Caco-2 (cell line): Measurements from ENCODE around the gene UGT1A6. TPM values are rescaled to one million over a fixed set of nuclear protein-coding genes. Genes with fewer than 3 reads are reported as not detected.

ENCODE experiments used
- BruUV-seq: library from RNA; stranded (reverse); fragments of 400-500 nt; replicated peaks from 2 replicates; lab custom pipeline; 2021; lab: Mats Ljungman, UMichigan
- CTCF ChIA-PET: fragments of 300-600 bp; sonication (Branson Sonifier 250); formaldehyde crosslinking; loops from one replicate; lab custom pipeline; 2022; ENCODE audit warnings: antibody characterized with exemption; lab: Charles Lee
- POLR2A ChIA-PET: fragments of 300-600 bp; sonication (Branson Sonifier 250); formaldehyde crosslinking; loops from one replicate; lab custom pipeline; 2022; ENCODE audit warnings: antibody characterized with exemption; lab: Charles Lee
- DNase-seq, 2 experiments: peaks; one replicate each; pipeline versions ENCODE4 v3.0.0 to v3.0.0-alpha.2; 2020 to 2022
- H3K27me3 ChIP-seq: replicated peaks from 2 replicates; pipeline ENCODE4 v1.6.0; 2011; ENCODE audit warnings: low read length; ENCODE audit not compliant: control insufficient read depth, insufficient read depth
- H3K36me3 ChIP-seq: 2 replicates; pipeline ENCODE4 v1.5.1; 2011; ENCODE audit warnings: low read length; ENCODE audit not compliant: control insufficient read depth, insufficient read depth
- H3K4me1 ChIP-seq: fragments of 250-450 bp; sonication (Bioruptor Pico); 2 replicates; pipeline ENCODE4 v1.5.1; 2020; ENCODE audit warnings: mild to moderate bottlenecking
- H3K4me3 ChIP-seq: 2 replicates; pipeline ENCODE4 v1.5.1; 2011; ENCODE audit warnings: low read depth, mild to moderate bottlenecking, control low read depth, low read length
- H3K9me3 ChIP-seq: fragments of 250-450 bp; sonication (Bioruptor Pico); 2 replicates; pipeline ENCODE4 v1.5.1; 2020; ENCODE audit warnings: mild to moderate bottlenecking, moderate library complexity
- H3K27ac Mint-ChIP-seq: one replicate; pipeline ENCODE4 v1.8.0; 2022; ENCODE audit warnings: mixed read lengths; ENCODE audit not compliant: unreplicated experiment
- H3K27me3 Mint-ChIP-seq: one replicate; pipeline ENCODE4 v1.8.0; 2022; ENCODE audit warnings: mixed read lengths; ENCODE audit not compliant: insufficient read depth, unreplicated experiment
- H3K36me3 Mint-ChIP-seq: one replicate; pipeline ENCODE4 v1.8.0; 2022; ENCODE audit warnings: mild to moderate bottlenecking, mixed read lengths; ENCODE audit not compliant: insufficient read depth, unreplicated experiment
- H3K4me1 Mint-ChIP-seq: one replicate; pipeline ENCODE4 v1.8.0; 2022; ENCODE audit warnings: low read depth, mixed read lengths; ENCODE audit not compliant: unreplicated experiment
- H3K4me3 Mint-ChIP-seq: one replicate; pipeline ENCODE4 v1.8.0; 2022; ENCODE audit warnings: mild to moderate bottlenecking, moderate library complexity, mixed read lengths; ENCODE audit not compliant: unreplicated experiment
- H3K9me3 Mint-ChIP-seq: one replicate; pipeline ENCODE4 v1.8.0; 2022; ENCODE audit warnings: mixed read lengths; ENCODE audit not compliant: unreplicated experiment
- intact Hi-C: fragments of 100-400 bp; cut with micrococcal nuclease; formaldehyde crosslinking; loops from one replicate; pipeline ENCODE4 v1.10.0; 2022; ENCODE audit not compliant: unreplicated experiment
- total RNA-seq: library from RNA; stranded (reverse); gene quantifications from 2 replicates; pipeline ENCODE4 v1.2.3, GENCODE V29; 2022
- TF ChIP-seq, protein P1 (sequence below), 2 experiments: fragments of 200-600 bp in 1 of 2; IDR thresholded peaks; 1 replicate in 1 of 2; 2 replicates in 1 of 2; pipeline versions ENCODE4 v1.5.1 to v1.8.0; 2011 to 2022; ENCODE audit warnings: antibody characterized with exemption in 1 of 2, control low read depth in 1 of 2, inconsistent platforms in 1 of 2, low read depth in 1 of 2, low read length in 1 of 2, mild to moderate bottlenecking in 1 of 2, moderate library complexity in 1 of 2; ENCODE audit not compliant: insufficient read depth in 1 of 2, severe bottlenecking in 1 of 2, unreplicated experiment in 1 of 2

UGT1A6 gene
- total RNA-seq, 1 experiment from 2014 or later, result 33.9 TPM

GRCh38 chr2:233822101-233822771 is 129.5 kb downstream of the UGT1A6 start:
- H3K36me3 ChIP-seq, result no peaks in the 10 kb centered on the region
- H3K9me3 ChIP-seq, result no peaks in the 10 kb centered on the region
- H3K4me3 ChIP-seq, result no peak overlapping the region
- H3K4me1 ChIP-seq, result no peaks in the 10 kb centered on the region
- H3K27me3 ChIP-seq, result no peaks in the 10 kb centered on the region
- Mint-ChIP-seq H3K4me1 (no peaks in the 10 kb centered on the region), H3K9me3 (no peaks in the 10 kb centered on the region), H3K27me3 (no peaks in the 10 kb centered on the region), H3K27ac (no peak overlapping the region), H3K36me3 (no peaks in the 10 kb centered on the region), H3K4me3 (no peak overlapping the region)
- TF ChIP-seq, protein P1, sequence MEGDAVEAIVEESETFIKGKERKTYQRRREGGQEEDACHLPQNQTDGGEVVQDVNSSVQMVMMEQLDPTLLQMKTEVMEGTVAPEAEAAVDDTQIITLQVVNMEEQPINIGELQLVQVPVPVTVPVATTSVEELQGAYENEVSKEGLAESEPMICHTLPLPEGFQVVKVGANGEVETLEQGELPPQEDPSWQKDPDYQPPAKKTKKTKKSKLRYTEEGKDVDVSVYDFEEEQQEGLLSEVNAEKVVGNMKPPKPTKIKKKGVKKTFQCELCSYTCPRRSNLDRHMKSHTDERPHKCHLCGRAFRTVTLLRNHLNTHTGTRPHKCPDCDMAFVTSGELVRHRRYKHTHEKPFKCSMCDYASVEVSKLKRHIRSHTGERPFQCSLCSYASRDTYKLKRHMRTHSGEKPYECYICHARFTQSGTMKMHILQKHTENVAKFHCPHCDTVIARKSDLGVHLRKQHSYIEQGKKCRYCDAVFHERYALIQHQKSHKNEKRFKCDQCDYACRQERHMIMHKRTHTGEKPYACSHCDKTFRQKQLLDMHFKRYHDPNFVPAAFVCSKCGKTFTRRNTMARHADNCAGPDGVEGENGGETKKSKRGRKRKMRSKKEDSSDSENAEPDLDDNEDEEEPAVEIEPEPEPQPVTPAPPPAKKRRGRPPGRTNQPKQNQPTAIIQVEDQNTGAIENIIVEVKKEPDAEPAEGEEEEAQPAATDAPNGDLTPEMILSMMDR (IDR thresholded peaks at IDR 0.05; ENCODE audit: insufficient read depth in 1 of 2, low read depth in 1 of 2, low read length in 1 of 2, severe bottlenecking in 1 of 2, unreplicated experiment in 1 of 2), result no peak
- intact Hi-C loops, result no loop called here
- BruUV-seq, result no TSS peak
- no peak for DNase-seq
- ChIA-PET CTCF (interaction anchor here (0.6 kb wide), 1 partner anchor 637 kb away, joined by 3 read pairs; no protein-coding TSS in a partner anchor), POLR2A (no interaction called here)

Other genes with a start within 250 kb of the UGT1A6 start
- gene USP40, start 126.1 kb upstream of the UGT1A6 start, total RNA-seq, result 27.4 and 27.8 TPM in 2 replicates
- gene UGT1A8, start 75.3 kb upstream of the UGT1A6 start, total RNA-seq, result 0.14 and 0.50 TPM in 2 replicates
- 0.77 and 1.0 TPM in 2 replicates for gene UGT1A10, start 56.4 kb upstream of the UGT1A6 start, total RNA-seq
- 0.20 and 0.39 TPM in 2 replicates for gene UGT1A9, start 21.0 kb upstream of the UGT1A6 start, total RNA-seq
- gene UGT1A7, start 11.0 kb upstream of the UGT1A6 start, total RNA-seq, result 0.18 and 0.63 TPM in 2 replicates
- 1.00 and 1.2 TPM in 2 replicates for gene UGT1A5, start 20.0 kb downstream of the UGT1A6 start, total RNA-seq
- gene UGT1A4, start 25.8 kb downstream of the UGT1A6 start, total RNA-seq, result 0.79 and 0.84 TPM in 2 replicates
- gene UGT1A3, start 36.2 kb downstream of the UGT1A6 start, total RNA-seq, result 0.64 and 0.65 TPM in 2 replicates
- gene UGT1A1, start 67.4 kb downstream of the UGT1A6 start, total RNA-seq, result 2.6 and 3.0 TPM in 2 replicates
- gene MROH2A, start 85.4 kb downstream of the UGT1A6 start, total RNA-seq, result not detected in 2 replicates
- gene HJURP, start 161.6 kb downstream of the UGT1A6 start, total RNA-seq, result 29.7 and 35.0 TPM in 2 replicates
- gene TRPM8, start 224.5 kb downstream of the UGT1A6 start, total RNA-seq, result not detected in 2 replicates